ENCODE results near the gene KCNAB1.

The KCNAB1 gene

DNA sequence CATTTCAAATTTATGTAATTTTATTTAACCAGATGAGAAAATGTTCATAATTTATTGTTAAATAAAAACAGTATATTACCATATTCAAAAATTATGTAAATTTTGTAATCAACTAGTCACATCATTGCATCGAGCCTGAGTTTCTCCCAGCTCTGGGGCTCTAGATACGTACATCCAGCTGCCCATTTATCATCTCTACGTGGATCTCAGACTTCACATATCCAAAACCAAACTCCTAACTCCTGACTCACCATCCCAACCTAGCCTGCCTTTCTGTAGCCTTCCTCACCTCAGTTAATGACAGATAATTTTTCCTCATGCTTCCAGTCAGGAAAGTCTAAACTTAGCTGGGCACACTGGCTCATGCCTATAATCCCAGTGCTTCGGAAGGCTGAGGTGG is 239.7 kb downstream of the KCNAB1 start:
- no peaks in the 10 kb centered on the region for H3K36me3 ChIP-seq
- no peak overlapping the region for H3K27ac ChIP-seq
- H3K4me3 ChIP-seq, result no peak overlapping the region
- peaks cover 0 to 23% (median 0%) of the 10 kb centered on the region in 4 donors for H3K4me1 ChIP-seq
- no peaks in the 10 kb centered on the region for H3K27me3 ChIP-seq
- no peaks in the 10 kb centered on the region for H3K9me3 ChIP-seq
- no peak for DNase-seq
- TF ChIP-seq, protein P1, sequence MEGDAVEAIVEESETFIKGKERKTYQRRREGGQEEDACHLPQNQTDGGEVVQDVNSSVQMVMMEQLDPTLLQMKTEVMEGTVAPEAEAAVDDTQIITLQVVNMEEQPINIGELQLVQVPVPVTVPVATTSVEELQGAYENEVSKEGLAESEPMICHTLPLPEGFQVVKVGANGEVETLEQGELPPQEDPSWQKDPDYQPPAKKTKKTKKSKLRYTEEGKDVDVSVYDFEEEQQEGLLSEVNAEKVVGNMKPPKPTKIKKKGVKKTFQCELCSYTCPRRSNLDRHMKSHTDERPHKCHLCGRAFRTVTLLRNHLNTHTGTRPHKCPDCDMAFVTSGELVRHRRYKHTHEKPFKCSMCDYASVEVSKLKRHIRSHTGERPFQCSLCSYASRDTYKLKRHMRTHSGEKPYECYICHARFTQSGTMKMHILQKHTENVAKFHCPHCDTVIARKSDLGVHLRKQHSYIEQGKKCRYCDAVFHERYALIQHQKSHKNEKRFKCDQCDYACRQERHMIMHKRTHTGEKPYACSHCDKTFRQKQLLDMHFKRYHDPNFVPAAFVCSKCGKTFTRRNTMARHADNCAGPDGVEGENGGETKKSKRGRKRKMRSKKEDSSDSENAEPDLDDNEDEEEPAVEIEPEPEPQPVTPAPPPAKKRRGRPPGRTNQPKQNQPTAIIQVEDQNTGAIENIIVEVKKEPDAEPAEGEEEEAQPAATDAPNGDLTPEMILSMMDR (IDR thresholded peaks at IDR 0.05), result no peak
- intact Hi-C loops (cut with DNase I; ENCODE audit: low total_unique reads), result no loop called here

DNA sequence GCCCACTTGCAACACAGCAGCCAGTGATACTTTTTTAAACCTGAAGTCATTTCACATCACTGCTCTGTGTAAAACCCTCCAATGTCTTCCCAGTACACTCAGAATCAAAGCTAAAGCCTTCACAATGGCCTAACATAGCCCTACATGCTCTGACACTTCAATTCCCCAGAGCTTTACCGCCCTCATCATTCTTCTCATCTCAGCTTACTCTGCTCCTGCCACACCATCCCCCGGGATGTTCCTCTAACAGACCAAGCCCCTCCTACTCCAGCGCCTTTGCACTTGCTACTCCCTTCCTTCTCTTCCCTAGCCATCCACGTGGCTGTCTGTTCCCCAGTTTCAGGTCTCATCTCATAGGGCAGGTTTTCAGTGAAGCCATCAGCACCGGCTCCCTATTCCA is 240.6 kb downstream of the KCNAB1 start:
- Histone ChIP-seq H3K36me3 (no peaks in the 10 kb centered on the region), H3K27me3 (no peaks in the 10 kb centered on the region), H3K9me3 (no peaks in the 10 kb centered on the region), H3K4me3 (no peak overlapping the region), H3K4me1 (peaks cover 0 to 19% (median 0%) of the 10 kb centered on the region in 4 donors), H3K27ac (no peak overlapping the region)
- TF ChIP-seq, protein P1 (IDR thresholded peaks at IDR 0.05), result no peak
- DNase-seq, result no peak
- intact Hi-C loops (cut with DNase I; ENCODE audit: low total_unique reads), result no loop called here

DNA sequence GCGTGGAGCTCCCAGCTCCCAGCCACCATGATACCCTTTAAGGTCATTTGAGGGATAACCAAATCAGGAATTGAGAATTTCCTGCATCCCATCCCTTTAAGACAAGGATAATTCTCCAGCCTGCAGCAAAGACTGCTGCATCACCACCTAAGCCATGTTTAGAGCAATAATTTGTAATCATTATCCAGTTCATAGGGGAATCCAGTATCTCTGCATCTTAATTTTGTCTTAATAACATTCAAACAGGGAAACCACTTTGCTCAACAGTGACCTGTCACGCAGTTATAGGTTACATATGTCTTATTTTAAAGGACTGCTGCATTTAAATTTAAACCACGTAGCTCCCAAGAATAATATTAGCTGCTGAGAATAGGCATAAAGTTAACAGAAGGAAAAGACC is 246.2 kb downstream of the KCNAB1 start:
- TF ChIP-seq, protein P1 (IDR thresholded peaks at IDR 0.05), result no peak
- H3K4me1 ChIP-seq, result peaks cover 0 to 14% (median 1%) of the 10 kb centered on the region in 4 donors
- intact Hi-C loops (cut with DNase I; ENCODE audit: low total_unique reads), result no loop called here

DNA sequence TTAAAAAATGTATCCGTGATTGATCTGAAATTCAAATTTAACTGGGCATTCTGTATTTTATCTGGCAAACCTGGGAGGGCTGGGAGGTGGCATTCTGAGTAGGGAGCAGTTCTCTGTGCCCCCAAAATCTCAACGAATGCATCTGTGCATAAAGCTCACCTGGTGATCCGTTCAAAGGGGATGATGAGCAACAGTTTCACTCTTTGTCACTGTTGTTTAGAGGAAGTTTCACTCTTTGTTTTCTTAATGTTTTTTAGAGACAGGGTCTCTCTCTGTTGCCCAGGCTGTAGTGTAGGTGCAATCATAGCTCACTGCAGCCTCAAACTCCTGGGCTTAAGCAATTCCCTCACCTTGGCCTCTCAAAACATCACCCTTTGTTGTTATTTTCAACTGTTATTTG is 247.8 kb downstream of the KCNAB1 start:
- H3K9me3 ChIP-seq, result no peaks in the 10 kb centered on the region
- intact Hi-C loops (cut with DNase I; ENCODE audit: low total_unique reads), result no loop called here
- TF ChIP-seq, protein P1 (IDR thresholded peaks at IDR 0.05), result no peak
- H3K27me3 ChIP-seq, result no peaks in the 10 kb centered on the region
- no peaks in the 10 kb centered on the region for H3K36me3 ChIP-seq
- H3K27ac ChIP-seq, result no peak overlapping the region
- H3K4me1 ChIP-seq, result peaks cover 0 to 23% (median 3%) of the 10 kb centered on the region in 4 donors
- no peak for DNase-seq
- H3K4me3 ChIP-seq, result no peak overlapping the region

More for the DNA sequence above, 246.2 kb downstream of the KCNAB1 start:
- H3K4me3 ChIP-seq, result no peak overlapping the region
- H3K27ac ChIP-seq, result no peak overlapping the region
- H3K36me3 ChIP-seq, result no peaks in the 10 kb centered on the region
- no peaks in the 10 kb centered on the region for H3K9me3 ChIP-seq
- H3K27me3 ChIP-seq, result no peaks in the 10 kb centered on the region
- no peak for DNase-seq

DNA sequence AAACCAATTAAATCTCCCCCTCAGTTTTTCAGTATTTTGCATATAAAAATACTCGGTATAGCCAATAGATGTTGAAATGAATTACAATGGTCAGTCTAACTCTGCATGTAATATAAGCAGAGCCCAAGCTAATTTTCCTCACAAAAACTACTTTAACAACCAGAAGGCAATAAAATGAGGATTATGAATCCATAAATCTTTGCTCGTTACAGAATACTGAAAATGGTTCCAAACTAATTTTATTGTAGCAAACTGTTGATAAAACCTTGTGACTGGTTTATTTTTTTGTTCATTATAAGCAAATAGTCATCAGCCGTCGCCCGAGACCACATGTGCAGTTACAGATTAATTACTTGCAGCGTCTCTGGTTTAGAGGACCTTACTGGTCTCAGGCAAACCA is 251.3 kb downstream of the KCNAB1 start:
- H3K36me3 ChIP-seq, result no peaks in the 10 kb centered on the region
- H3K27ac ChIP-seq, result no peak overlapping the region
- no peak overlapping the region for H3K4me3 ChIP-seq
- no peak for DNase-seq
- H3K9me3 ChIP-seq, result no peaks in the 10 kb centered on the region
- intact Hi-C loops (cut with DNase I; ENCODE audit: low total_unique reads), result no loop called here
- peaks cover 0 to 24% (median 3%) of the 10 kb centered on the region in 4 donors for H3K4me1 ChIP-seq
- no peaks in the 10 kb centered on the region for H3K27me3 ChIP-seq
- TF ChIP-seq, protein P1 (IDR thresholded peaks at IDR 0.05), result no peak

DNA sequence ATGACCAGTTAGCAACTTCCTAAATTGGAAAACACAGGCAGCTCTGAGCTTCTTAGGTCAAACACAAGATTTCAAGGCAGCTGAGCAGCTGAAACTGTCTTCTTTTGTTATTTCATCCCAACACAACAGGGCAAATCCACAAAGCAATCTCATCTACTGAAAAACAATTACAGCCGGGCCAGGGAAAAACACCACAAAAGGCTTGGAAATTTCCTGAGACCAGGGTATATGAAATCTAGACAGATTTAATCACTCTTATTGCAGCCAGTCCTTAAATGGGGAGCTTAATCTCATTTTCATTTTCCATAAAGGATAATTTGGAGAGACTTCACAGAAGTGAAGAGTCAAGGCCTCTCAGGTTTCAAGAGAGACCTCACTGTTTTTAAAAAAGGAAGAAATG is 252.7 kb downstream of the KCNAB1 start:
- no peaks in the 10 kb centered on the region for H3K9me3 ChIP-seq
- intact Hi-C loops (cut with DNase I; ENCODE audit: low total_unique reads), result no loop called here
- H3K36me3 ChIP-seq, result no peaks in the 10 kb centered on the region
- H3K27ac ChIP-seq, result no peak overlapping the region
- no peak overlapping the region for H3K4me3 ChIP-seq
- DNase-seq, result no peak
- H3K4me1 ChIP-seq, result peaks cover 0 to 24% (median 3%) of the 10 kb centered on the region in 4 donors
- TF ChIP-seq, protein P1 (IDR thresholded peaks at IDR 0.05), result no peak
- no peaks in the 10 kb centered on the region for H3K27me3 ChIP-seq

Data from tibial artery (tissue), 4 donors.